GM12864 (cell line): ENCODE measurements around the gene ADAMTS2.

Source experiments
- DNase-seq: peaks from one replicate; pipeline ENCODE4 v3.0.0-alpha.2; 2011; ENCODE audit warnings: low read depth
- H3K4me3 ChIP-seq: 2 replicates; pipeline ENCODE4 v1.5.1; 2011; ENCODE audit warnings: mild to moderate bottlenecking, low read depth, low read length, control low read depth
- CTCF ChIP-seq: IDR thresholded peaks from 2 replicates; pipeline ENCODE4 v1.5.1; 2011; ENCODE audit warnings: low read depth, mild to moderate bottlenecking, moderate library complexity, low read length, control low read depth, inconsistent platforms; ENCODE audit errors: missing control alignments

The ADAMTS2 gene

GRCh38 chr5:179375831-179376365 is 30.6 kb upstream of the ADAMTS2 start:
- DNase-seq = no peak
- no peak for TF ChIP-seq CTCF
- no peak overlapping the region for H3K4me3 ChIP-seq

GRCh38 chr5:179375236-179375685 is 30.0 kb upstream of the ADAMTS2 start:
- no peak for DNase-seq
- TF ChIP-seq CTCF = no peak

GRCh38 chr5:179374506-179375235 is 29.4 kb upstream of the ADAMTS2 start:
- H3K4me3 ChIP-seq = no peak overlapping the region
- no peak for TF ChIP-seq CTCF
- DNase-seq = no peak

More at GRCh38 chr5:179375236-179375685, 30.0 kb upstream of the ADAMTS2 start:
- H3K4me3 ChIP-seq = no peak overlapping the region

GRCh38 chr5:179373961-179374505 is 28.8 kb upstream of the ADAMTS2 start:
- TF ChIP-seq CTCF = no peak
- DNase-seq = no peak
- no peak overlapping the region for H3K4me3 ChIP-seq

- no peak for DNase-seq
- no peak overlapping the region for H3K4me3 ChIP-seq
- TF ChIP-seq CTCF = no peak
These were observed 28.1 kb upstream of the ADAMTS2 start for GRCh38 chr5:179373101-179373934.

- DNase-seq = no peak
- no peak for TF ChIP-seq CTCF
These were observed 26.7 kb upstream of the ADAMTS2 start for GRCh38 chr5:179371681-179372680.

More at GRCh38 chr5:179371681-179372680, 26.7 kb upstream of the ADAMTS2 start:
- no peak overlapping the region for H3K4me3 ChIP-seq
